ENCODE data around the gene RPL19.
"Not testable (repeated sequence)": the region's sequence is repeated elsewhere in the genome, so short reads cannot be mapped to it uniquely, and the experiment has no call there.

The RPL19 gene

GRCh38 chr17:39246274-39246673 is 46.2 kb downstream of the RPL19 start:
- no peak for TF ChIP-seq ZNF274 (IDR thresholded peaks at IDR 0.05; ENCODE audit: low read depth, low read length)
- no peak overlapping the region for H3K4me3 ChIP-seq (ENCODE audit: low read length)

GRCh38 chr17:39250076-39250475 is 50.0 kb downstream of the RPL19 start:
- not testable (repeated sequence) for H3K4me3 ChIP-seq (ENCODE audit: low read length)

- TF ChIP-seq ZNF274 (IDR thresholded peaks at IDR 0.05; ENCODE audit: low read depth, low read length), result no peak
- H3K4me3 ChIP-seq (ENCODE audit: low read length), result no peak overlapping the region
These were observed 51.9 kb downstream of the RPL19 start for GRCh38 chr17:39251997-39252396.

DNA sequence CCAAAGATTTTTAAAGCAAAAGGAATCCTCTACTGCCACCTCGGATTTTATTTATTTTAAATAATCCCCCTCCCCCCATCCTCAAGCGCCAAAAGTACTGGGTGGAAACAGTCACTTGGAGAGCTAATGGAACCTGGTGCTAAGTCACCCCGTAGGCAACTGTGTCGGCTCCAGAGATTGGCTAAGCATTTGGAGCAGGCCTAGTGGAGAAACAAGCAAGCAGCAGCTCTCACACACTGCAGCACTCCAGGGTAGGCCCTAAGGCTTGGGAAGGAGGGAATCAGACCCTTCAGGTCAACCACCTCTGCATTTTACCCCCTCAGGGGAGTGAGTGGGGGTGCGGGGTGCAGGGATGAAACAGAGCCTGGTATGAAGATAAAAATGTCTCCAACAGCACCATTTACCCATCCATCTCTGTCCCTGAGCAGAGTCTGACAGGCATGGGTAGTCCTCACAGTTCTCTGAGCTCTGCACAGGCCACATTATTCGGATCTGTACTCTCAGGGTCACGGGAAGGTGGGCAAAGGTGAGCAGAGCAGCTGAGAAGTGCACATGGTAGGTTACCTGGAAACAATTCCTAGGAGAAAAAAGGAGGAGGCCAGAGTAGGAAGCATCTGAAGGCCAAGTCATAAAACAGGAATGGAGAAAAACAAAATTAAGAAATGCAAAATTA is 52.8 kb downstream of the RPL19 start:
- no peak for TF ChIP-seq ZNF274 (IDR thresholded peaks at IDR 0.05; ENCODE audit: low read depth, low read length)
- no peak overlapping the region for H3K4me3 ChIP-seq (ENCODE audit: low read length)

Measured in GM08714 (cell line).